ENCODE data around the gene HAUS5. TPM values are rescaled to one million over a fixed set of nuclear protein-coding genes. Genes with fewer than 3 reads are reported as not detected.

The HAUS5 gene
- total and polyA plus RNA-seq, 3 donors from 2014 or later, result 24.4 to 33.9 (median 25.5) TPM

Other genes with a start within 250 kb of the HAUS5 start
- gene GPR42, start 241.7 kb upstream of the HAUS5 start, total RNA-seq, result not detected
- gene GPR42, start 241.7 kb upstream of the HAUS5 start, polyA plus RNA-seq (ENCODE audit: insufficient read depth, low read depth, low replicate concordance), result not detected
- not detected for gene FFAR2, start 164.5 kb upstream of the HAUS5 start, total RNA-seq
- gene FFAR2, start 164.5 kb upstream of the HAUS5 start, polyA plus RNA-seq (ENCODE audit: insufficient read depth, low read depth, low replicate concordance), result 0.20 TPM
- gene KRTDAP, start 122.3 kb upstream of the HAUS5 start, total RNA-seq, result 1 to 10 TPM; 2.7 to 5.6 TPM
- 14.5 TPM for gene KRTDAP, start 122.3 kb upstream of the HAUS5 start, polyA plus RNA-seq (ENCODE audit: insufficient read depth, low read depth, low replicate concordance)
- 1 to 10 TPM; 5.8 to 7.9 TPM for gene DMKN, start 99.1 kb upstream of the HAUS5 start, total RNA-seq
- 24.0 TPM for gene DMKN, start 99.1 kb upstream of the HAUS5 start, polyA plus RNA-seq (ENCODE audit: insufficient read depth, low read depth, low replicate concordance)
- gene SBSN, start 84.4 kb upstream of the HAUS5 start, total RNA-seq, result under 1 TPM; 0.16 to 0.19 TPM
- 0.47 TPM for gene SBSN, start 84.4 kb upstream of the HAUS5 start, polyA plus RNA-seq (ENCODE audit: insufficient read depth, low read depth, low replicate concordance)
- 100 to 1,000 TPM; 123 to 338 TPM for gene GAPDHS, start 79.3 kb upstream of the HAUS5 start, total RNA-seq
- 363 TPM for gene GAPDHS, start 79.3 kb upstream of the HAUS5 start, polyA plus RNA-seq (ENCODE audit: insufficient read depth, low read depth, low replicate concordance)
- 100 to 1,000 TPM; 125 TPM for gene TMEM147, start 67.1 kb upstream of the HAUS5 start, total RNA-seq
- gene TMEM147, start 67.1 kb upstream of the HAUS5 start, polyA plus RNA-seq (ENCODE audit: insufficient read depth, low read depth, low replicate concordance), result 146 TPM
- gene ATP4A, start 49.1 kb upstream of the HAUS5 start, total RNA-seq, result 1 to 10 TPM in 1 of 2 donors, under 1 TPM in 1; 0.87 to 1.1 TPM
- gene ATP4A, start 49.1 kb upstream of the HAUS5 start, polyA plus RNA-seq (ENCODE audit: insufficient read depth, low read depth, low replicate concordance), result 1.1 TPM
- gene PMIS2, start 26.6 kb upstream of the HAUS5 start, total RNA-seq, result under 1 TPM in 1 of 2 donors, not detected in 1; 0.74 TPM
- gene PMIS2, start 26.6 kb upstream of the HAUS5 start, polyA plus RNA-seq (ENCODE audit: insufficient read depth, low read depth, low replicate concordance), result 2.0 TPM
- gene RBM42, start 16.3 kb downstream of the HAUS5 start, total RNA-seq, result 100 to 1,000 TPM; 105 to 109 TPM
- 64.2 TPM for gene RBM42, start 16.3 kb downstream of the HAUS5 start, polyA plus RNA-seq (ENCODE audit: insufficient read depth, low read depth, low replicate concordance)
- gene ETV2, start 29.0 kb downstream of the HAUS5 start, total RNA-seq, result 10 to 100 TPM in 1 of 2 donors, 1 to 10 TPM in 1; 4.8 to 14.4 TPM
- 27.2 TPM for gene ETV2, start 29.0 kb downstream of the HAUS5 start, polyA plus RNA-seq (ENCODE audit: insufficient read depth, low read depth, low replicate concordance)
- gene COX6B1, start 35.6 kb downstream of the HAUS5 start, total RNA-seq, result 100 to 1,000 TPM; 198 to 262 TPM
- gene COX6B1, start 35.6 kb downstream of the HAUS5 start, polyA plus RNA-seq (ENCODE audit: insufficient read depth, low read depth, low replicate concordance), result 322 TPM
- gene UPK1A, start 53.8 kb downstream of the HAUS5 start, total RNA-seq, result under 1 TPM; 0.37 to 0.47 TPM
- 1.0 TPM for gene UPK1A, start 53.8 kb downstream of the HAUS5 start, polyA plus RNA-seq (ENCODE audit: insufficient read depth, low read depth, low replicate concordance)
- gene ZBTB32, start 91.8 kb downstream of the HAUS5 start, total RNA-seq, result 10 to 100 TPM; 26.1 to 32.5 TPM
- 125 TPM for gene ZBTB32, start 91.8 kb downstream of the HAUS5 start, polyA plus RNA-seq (ENCODE audit: insufficient read depth, low read depth, low replicate concordance)
- 100 to 1,000 TPM; 109 to 110 TPM for gene KMT2B, start 105.3 kb downstream of the HAUS5 start, total RNA-seq
- 73.3 TPM for gene KMT2B, start 105.3 kb downstream of the HAUS5 start, polyA plus RNA-seq (ENCODE audit: insufficient read depth, low read depth, low replicate concordance)
- gene IGFLR1, start 129.7 kb downstream of the HAUS5 start, total RNA-seq, result 10 to 100 TPM; 15.7 to 15.9 TPM
- gene IGFLR1, start 129.7 kb downstream of the HAUS5 start, polyA plus RNA-seq (ENCODE audit: insufficient read depth, low read depth, low replicate concordance), result 9.9 TPM
- 10 to 100 TPM; 47.2 to 49.6 TPM for gene U2AF1L4, start 132.7 kb downstream of the HAUS5 start, total RNA-seq
- 45.3 TPM for gene U2AF1L4, start 132.7 kb downstream of the HAUS5 start, polyA plus RNA-seq (ENCODE audit: insufficient read depth, low read depth, low replicate concordance)
- 100 to 1,000 TPM; 100 to 121 TPM for gene PSENEN, start 132.9 kb downstream of the HAUS5 start, total RNA-seq
- 303 TPM for gene PSENEN, start 132.9 kb downstream of the HAUS5 start, polyA plus RNA-seq (ENCODE audit: insufficient read depth, low read depth, low replicate concordance)
- 10 to 100 TPM; 30.2 TPM for gene LIN37, start 135.8 kb downstream of the HAUS5 start, total RNA-seq
- gene LIN37, start 135.8 kb downstream of the HAUS5 start, polyA plus RNA-seq (ENCODE audit: insufficient read depth, low read depth, low replicate concordance), result 24.8 TPM
- gene HSPB6, start 144.3 kb downstream of the HAUS5 start, total RNA-seq, result 10 to 100 TPM; 50.9 to 57.1 TPM
- gene HSPB6, start 144.3 kb downstream of the HAUS5 start, polyA plus RNA-seq (ENCODE audit: insufficient read depth, low read depth, low replicate concordance), result 146 TPM
- 10 to 100 TPM; 48.3 to 72.0 TPM for gene PROSER3, start 145.4 kb downstream of the HAUS5 start, total RNA-seq
- gene PROSER3, start 145.4 kb downstream of the HAUS5 start, polyA plus RNA-seq (ENCODE audit: insufficient read depth, low read depth, low replicate concordance), result 75.9 TPM
- gene ARHGAP33, start 162.8 kb downstream of the HAUS5 start, total RNA-seq, result 100 to 1,000 TPM in 1 of 2 donors, 10 to 100 TPM in 1; 56.2 to 133 TPM
- gene ARHGAP33, start 162.8 kb downstream of the HAUS5 start, polyA plus RNA-seq (ENCODE audit: insufficient read depth, low read depth, low replicate concordance), result 46.6 TPM
- 1 to 10 TPM in 1 of 2 donors, under 1 TPM in 1; 0.99 to 1.3 TPM for gene PRODH2, start 200.1 kb downstream of the HAUS5 start, total RNA-seq
- gene PRODH2, start 200.1 kb downstream of the HAUS5 start, polyA plus RNA-seq (ENCODE audit: insufficient read depth, low read depth, low replicate concordance), result 2.7 TPM
- gene NPHS1, start 239.8 kb downstream of the HAUS5 start, total RNA-seq, result 1 to 10 TPM; 1.8 to 2.7 TPM
- gene NPHS1, start 239.8 kb downstream of the HAUS5 start, polyA plus RNA-seq (ENCODE audit: insufficient read depth, low read depth, low replicate concordance), result 3.8 TPM
- gene KIRREL2, start 244.2 kb downstream of the HAUS5 start, total RNA-seq, result under 1 TPM; 0.56 to 0.87 TPM
- 0.84 TPM for gene KIRREL2, start 244.2 kb downstream of the HAUS5 start, polyA plus RNA-seq (ENCODE audit: insufficient read depth, low read depth, low replicate concordance)

Measured in testis (tissue), 3 donors.